Measurements from ENCODE around the gene C1QTNF5. TPM values are rescaled to one million over a fixed set of nuclear protein-coding genes. Genes with fewer than 3 reads are reported as not detected.

Gene C1QTNF5
- total RNA-seq, 1 donor, result 6.5 TPM

DNA sequence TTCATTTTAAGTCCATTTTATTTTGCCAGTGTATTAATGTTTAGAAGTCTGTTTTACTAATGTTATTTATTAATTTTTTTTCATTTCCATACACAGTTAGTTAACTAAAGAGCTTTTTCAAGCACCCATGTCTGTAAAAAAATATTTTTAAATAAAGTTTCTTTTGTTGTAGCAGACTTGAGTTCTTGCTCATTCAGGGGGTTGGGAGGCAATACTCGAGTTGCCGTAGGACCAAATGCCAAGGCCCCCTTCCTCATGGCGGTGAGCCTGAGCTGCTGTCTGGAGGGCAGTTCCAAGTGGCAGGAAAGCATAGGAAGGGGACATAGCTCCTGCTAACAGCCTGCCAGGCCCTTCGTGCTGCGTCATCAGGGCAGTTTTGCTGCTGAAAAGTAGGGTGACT is 32.7 kb downstream of the C1QTNF5 start:
- no peak overlapping the region for H3K4me3 ChIP-seq (ENCODE audit: low read depth, low read length)
- TF ChIP-seq CTCF (IDR thresholded peaks at IDR 0.05; ENCODE audit: insufficient read depth, low read depth, low read length), result no peak
- no peak for DNase-seq (ENCODE audit: low read depth)

- H3K4me3 ChIP-seq (ENCODE audit: low read depth, low read length), result no peak overlapping the region
- no peak for TF ChIP-seq CTCF (IDR thresholded peaks at IDR 0.05; ENCODE audit: insufficient read depth, low read depth, low read length)
- DNase-seq (ENCODE audit: low read depth), result no peak
These were observed 33.5 kb downstream of the C1QTNF5 start for GRCh38 chr11:119307219-119307618.

GRCh38 chr11:119306373-119306890 is 34.3 kb downstream of the C1QTNF5 start:
- H3K4me3 ChIP-seq (ENCODE audit: low read depth, low read length), result no peak overlapping the region
- TF ChIP-seq CTCF (IDR thresholded peaks at IDR 0.05; ENCODE audit: insufficient read depth, low read depth, low read length), result no peak
- peak; percentile 68 for DNase-seq (ENCODE audit: low read depth)

DNA sequence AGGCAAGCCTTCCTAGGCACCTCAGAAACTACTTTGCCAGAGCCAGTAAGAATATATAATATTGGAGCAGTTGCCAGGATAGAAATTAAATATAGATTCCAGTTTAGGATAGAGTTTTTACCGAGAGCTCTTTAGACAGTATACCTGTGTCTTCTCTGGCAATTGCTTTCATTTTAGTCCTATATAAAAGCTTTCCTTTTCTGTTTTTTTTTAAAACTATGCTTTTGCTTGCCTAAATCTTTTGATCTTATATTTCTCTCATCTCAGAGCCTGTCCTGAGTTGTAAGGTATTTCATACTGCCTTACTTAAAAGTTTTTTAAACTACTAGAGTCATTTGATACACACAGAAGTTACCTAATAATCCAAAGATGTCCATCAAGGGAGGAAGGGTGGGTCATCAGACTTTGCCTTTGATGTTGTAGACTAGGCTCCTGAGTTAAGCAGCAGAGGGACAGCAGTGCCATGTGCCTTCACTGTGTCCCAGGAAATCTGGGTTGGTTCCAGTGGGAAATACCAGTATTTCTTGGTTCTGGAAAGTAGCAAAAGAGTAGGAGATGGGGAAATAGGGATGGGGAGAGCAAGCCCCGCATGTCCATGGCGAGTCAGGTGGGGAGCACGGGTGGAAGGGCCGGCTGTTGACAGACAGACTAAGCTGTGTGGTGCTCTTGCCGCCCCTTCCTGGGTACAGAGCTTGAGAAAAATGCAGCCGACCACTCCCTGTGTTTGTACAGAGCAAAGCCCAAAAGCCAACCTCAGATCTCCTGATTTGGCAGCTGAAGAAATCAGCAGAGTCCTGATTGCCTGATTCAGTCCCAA is 34.9 kb downstream of the C1QTNF5 start:
- no peak for DNase-seq (ENCODE audit: low read depth)
- no peak for TF ChIP-seq CTCF (IDR thresholded peaks at IDR 0.05; ENCODE audit: insufficient read depth, low read depth, low read length)

GRCh38 chr11:119303227-119303718 is 37.4 kb downstream of the C1QTNF5 start:
- no peak for DNase-seq (ENCODE audit: low read depth)
- no peak overlapping the region for H3K4me3 ChIP-seq (ENCODE audit: low read depth, low read length)
- no peak for TF ChIP-seq CTCF (IDR thresholded peaks at IDR 0.05; ENCODE audit: insufficient read depth, low read depth, low read length)

More for the DNA sequence above, 34.9 kb downstream of the C1QTNF5 start:
- H3K4me3 ChIP-seq (ENCODE audit: low read depth, low read length), result no peak overlapping the region

GRCh38 chr11:119300198-119300964 is 40.3 kb downstream of the C1QTNF5 start:
- TF ChIP-seq CTCF (IDR thresholded peaks at IDR 0.05; ENCODE audit: insufficient read depth, low read depth, low read length), result no peak
- no peak for DNase-seq (ENCODE audit: low read depth)
- no peak overlapping the region for H3K4me3 ChIP-seq (ENCODE audit: low read depth, low read length)

All from fibroblast of villous mesenchyme (primary cell).